CD4-positive, alpha-beta T cell treated with Interleukin-10 for 1 hour (primary cell): ENCODE measurements around the gene TCF19.

Experiments
- DNase-seq: peaks from one replicate; pipeline ENCODE4 v3.0.0-alpha.2; 2020

The TCF19 gene

GRCh38 chr6:31158140-31158862 is at the start of gene TCF19:
TSS of gene TCF19 (plus strand) at chr6:31158589. CDS start at chr6:31159470, 881 bp downstream.
- peak; percentile 99 for DNase-seq

DNA sequence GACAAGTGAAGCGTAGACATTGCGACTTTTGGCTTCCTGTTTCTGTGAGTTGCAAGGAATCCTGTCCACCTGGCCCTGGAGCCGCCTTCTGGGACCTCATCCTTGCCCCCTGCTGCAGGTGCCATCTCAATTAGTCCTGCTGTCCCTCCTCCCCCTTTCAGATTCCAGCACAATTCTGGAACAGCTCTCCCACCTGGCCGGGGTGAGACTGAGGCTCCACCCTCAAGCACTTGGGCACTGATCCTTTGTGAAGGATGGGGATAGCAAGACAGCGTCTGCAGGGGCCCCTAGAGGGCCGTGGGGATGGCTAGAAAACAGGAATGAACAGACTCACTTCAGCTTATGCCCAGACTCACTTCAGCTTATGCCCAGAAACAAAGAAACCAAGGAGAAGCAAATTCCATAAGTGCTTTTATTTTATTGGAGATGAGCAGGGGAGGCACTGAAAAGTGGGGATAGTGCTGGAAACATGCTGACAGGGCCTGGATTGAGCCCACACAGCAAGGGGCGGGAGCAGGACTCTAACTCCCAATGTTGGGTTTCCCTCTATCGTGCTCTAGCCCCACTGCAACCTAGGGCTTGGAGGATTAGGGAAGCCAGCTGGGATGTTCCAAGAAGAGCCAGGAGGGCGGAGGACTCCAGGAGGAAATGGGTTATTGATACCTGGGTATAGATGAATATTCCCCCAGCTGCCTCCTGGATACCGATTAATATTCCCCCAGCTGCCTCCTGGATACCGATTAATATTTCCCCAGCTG is 47.4 kb upstream of the TCF19 start:
- DNase-seq: no peak

DNA sequence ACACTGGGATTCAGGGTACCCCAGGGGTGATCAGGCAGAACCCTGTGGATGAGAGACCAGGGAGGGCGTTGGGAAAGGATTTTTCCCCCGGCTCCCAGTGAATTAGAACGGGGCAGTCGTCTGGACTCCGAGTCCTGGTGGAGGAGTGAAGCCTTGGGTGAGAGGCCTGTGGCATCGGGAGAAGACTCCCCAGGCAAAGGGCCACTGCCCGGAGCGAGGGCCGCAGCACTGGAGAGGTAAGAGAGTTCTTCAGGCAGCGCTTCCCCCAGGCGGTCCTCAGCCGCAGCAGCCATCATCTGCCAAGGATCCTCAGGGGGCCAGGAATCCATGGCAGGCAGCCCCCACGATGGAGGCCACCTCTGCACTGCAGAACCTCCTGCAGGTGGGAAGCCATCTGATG is 46.7 kb upstream of the TCF19 start:
- no peak for DNase-seq

DNA sequence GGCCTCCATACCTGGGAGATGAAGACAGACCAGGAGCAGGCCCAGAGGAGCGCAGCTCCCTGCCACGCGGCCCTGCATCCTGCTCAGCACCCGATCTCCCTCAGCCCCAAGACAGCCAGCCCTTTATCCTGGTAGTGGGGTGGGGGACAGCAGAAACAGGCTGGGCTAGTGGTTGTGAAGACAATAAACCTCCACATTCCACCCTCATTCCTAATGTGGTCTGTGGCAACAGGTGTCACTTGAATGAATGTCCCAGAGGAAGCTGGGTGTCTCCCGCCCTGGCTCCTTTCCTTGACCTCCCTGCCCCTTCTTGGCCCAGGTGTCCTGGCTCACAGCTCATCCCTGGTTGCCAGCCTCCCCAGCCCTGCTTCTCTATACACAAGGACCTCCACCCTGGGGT is 45.9 kb upstream of the TCF19 start, which contains the start of gene C6orf15:
TSS of gene C6orf15 (minus strand) at position 98 of the 400 bp plus-strand sequence. CDS start at position 78, 20 bp downstream.
- no peak for DNase-seq

GRCh38 chr6:31113861-31114540 is 44.4 kb upstream of the TCF19 start:
- no peak for DNase-seq

DNA sequence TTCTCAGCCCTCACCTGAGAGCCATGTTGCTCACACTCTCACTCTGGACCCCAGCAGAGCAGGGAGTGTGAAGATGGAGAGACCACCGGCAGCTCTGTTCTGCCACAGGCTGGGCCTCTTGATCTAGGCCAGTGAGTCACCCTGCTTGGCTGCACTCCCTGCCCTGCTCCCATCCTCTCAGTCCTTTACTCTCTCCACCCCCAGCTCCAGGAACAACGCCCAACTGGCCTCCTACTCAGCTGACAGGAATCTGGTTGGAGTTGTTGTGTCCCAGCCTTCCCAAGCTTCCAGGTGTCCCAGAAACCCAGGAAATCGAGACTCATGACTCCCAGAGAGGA is 43.9 kb upstream of the TCF19 start, which contains the start of gene PSORS1C1:
TSS of gene PSORS1C1 (plus strand) at position 260 of the 338 bp plus-strand sequence. CDS start 14,833 bp downstream, outside the sequence.
- no peak for DNase-seq

GRCh38 chr6:31114970-31115849 is 43.2 kb upstream of the TCF19 start:
- peak; percentile 35 for DNase-seq

DNA sequence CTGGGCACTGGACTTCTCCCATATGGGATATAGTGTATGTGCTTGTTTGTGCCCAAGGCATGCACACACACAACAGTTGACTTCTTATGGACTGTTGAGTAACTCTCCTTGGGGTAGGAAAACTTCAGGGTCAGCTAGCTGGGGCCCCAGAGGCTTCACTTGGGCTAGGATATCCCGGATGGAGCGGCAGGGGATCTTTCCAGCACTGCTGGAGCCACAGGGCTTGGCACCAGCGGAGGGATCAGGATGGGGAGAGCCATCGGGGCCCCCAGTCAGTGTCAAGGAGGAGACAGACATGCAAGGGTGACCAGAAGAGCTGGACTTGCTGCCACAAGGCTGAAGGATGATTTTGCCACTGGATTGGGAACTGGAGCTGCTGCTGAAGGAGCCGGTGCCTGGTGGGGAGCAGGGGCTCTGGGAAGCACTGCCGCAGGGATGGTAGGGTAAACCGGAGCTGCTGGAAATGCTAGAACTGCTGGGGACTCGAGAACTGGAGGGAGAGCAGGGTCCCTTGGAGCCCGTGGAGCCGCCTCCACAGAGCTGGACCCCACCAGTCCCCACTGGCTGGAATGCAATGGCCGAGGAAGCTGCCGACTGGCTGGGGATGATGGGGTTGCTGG is 42.3 kb upstream of the TCF19 start:
- DNase-seq: no peak

GRCh38 chr6:31116661-31117385 is 41.6 kb upstream of the TCF19 start:
- DNase-seq: no peak

- DNase-seq: no peak
These were observed 40.2 kb upstream of the TCF19 start for GRCh38 chr6:31118178-31118577.

DNA sequence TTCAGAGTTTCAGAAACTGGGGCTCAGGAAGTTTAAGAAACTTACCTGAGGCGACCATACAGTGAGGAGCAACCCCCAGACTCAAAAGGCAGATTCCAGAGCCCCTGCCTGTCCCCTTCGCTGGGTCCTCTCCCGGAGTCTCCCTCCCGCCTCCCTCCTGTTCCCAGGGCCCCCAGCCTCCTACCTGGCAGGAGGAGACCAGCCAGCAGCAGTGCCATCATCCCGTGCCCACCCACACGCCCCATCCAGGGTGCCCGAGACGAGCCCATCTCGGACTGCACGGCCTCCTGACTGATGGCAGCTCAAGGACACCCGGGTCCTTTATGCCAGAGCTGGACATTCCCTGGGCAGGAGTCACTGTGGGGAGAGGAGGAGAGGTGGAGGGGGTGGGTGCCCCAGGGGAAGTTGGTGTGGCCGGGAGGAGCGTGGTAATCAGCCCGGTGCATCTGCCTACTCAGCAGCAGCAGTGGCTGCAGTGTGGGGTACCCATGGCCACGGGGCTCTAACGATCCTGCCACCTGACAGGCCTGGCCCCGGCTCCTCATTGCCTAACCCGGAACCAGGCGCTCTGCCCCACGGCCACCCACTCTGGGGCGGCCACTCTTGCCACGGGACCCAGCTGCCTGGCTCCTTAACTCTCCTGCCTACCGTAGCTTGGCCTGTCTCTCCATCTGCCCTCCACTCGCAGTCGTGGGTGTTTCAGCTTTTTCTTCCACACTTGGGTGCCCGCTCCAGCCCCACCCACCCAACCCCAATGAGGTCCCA is 38.1 kb upstream of the TCF19 start, which contains the start of gene CDSN:
TSS of gene CDSN (minus strand) at position 296 of the 765 bp plus-strand sequence. CDS start at position 269, 27 bp downstream.
- DNase-seq: no peak

- no peak for DNase-seq
These were observed 37.1 kb upstream of the TCF19 start for GRCh38 chr6:31121131-31121790.

GRCh38 chr6:31122791-31123706 is 35.3 kb upstream of the TCF19 start:
- no peak for DNase-seq

DNA sequence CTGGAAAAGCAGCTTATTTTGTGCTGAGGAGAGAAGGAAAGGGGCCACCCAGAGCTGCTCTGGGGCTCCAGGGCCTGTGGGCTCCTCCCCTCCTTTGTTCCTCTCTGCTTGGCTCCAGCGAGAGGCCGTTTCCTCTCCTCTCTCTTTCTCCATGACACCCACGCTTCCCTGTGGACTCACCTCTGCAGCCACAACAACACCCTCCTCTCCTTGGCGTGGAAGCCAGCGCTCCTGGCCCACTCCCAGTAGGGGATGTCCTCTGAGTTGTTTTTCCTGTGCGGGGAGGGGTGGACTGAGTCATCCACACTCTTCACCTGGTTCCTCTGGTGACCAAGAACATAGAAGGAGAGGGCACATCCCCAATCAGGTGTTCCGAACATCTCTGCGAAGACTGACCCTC is 33.2 kb upstream of the TCF19 start:
- DNase-seq: no peak

DNA sequence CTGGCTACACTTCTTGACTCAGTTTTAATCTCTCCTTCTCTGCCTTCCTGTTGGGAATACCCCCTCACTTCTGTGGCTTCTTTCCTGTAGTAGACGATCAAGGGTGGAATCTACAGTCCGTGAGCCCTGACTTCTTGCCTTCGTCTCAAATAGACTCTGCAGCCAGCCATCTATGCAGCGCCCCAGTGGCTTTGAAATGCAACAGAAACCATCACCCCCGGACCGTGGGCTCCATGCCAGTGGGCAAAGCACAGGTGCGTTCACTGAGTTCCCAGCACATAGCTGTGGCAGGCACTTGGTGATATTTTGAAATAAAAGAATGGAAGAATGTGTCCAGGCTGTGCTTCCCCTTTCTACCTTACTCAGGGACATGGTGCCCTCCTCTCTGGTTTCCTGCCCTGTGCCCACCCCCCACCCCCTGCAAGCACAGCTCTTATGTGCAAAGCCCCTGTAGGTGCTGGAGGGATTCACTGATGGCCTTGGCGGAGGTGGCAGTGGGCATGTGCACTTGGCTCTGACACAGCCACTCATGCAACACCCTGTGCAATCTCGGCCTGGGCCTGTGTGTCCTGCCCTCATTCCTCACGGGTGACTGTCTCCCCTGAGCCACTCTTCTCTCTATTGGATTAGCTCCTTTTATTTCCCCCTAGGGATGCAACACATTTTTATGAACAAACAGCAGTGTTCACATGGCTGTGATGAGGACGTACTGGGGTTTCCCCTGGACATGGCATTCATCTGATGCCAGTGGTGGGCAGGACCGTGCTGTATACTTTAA is 32.6 kb upstream of the TCF19 start:
- no peak for DNase-seq

DNA sequence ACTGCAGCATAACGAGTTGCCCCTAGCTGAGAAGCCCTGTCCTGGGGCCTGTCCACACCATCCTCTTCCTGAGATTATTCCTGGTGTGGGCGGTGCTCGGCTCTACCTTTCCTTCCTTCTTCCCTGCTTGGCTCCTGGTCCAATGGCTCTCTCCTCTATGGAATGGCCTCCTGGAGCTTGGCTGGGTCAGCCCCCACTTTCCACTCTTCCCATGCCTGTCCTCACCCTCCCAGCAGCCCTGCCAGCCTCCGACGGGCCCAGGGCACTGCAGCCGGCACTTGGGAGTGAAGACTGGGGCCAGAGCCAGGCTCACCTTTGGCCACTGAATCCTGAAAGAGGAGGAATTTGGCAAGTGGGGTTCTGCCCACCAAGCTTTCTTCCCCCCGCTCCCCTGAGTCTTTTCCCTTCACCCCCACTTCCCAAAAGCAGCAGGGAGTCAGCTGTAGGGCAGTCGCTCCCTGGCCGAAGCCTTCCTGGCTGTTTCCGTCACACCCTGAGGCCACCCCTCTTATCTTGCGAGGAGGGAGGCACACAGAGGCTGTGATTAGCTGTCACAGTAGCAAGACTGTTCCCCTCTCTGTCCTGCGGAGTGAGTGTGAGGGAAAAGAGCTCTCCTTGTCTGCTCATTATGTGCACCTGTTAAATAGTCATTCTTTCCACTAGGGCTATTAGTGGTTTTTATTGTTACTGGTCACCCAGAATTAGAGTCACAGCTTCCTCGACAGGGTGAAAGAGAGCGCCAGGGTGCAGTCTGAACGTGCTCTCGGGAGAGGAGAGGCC is 31.8 kb upstream of the TCF19 start:
- no peak for DNase-seq

- peak; percentile 77 for DNase-seq
These were observed 30.2 kb upstream of the TCF19 start for GRCh38 chr6:31128093-31128676.
